OCI-M2 (cell line): ENCODE measurements around the gene AGBL5.

ENCODE experiments used
- DNase-seq: peaks from one replicate; lab custom pipeline; 2025; ENCODE audit not compliant: unreplicated experiment; lab: John Stamatoyannopoulos, UW

The AGBL5 gene

DNA sequence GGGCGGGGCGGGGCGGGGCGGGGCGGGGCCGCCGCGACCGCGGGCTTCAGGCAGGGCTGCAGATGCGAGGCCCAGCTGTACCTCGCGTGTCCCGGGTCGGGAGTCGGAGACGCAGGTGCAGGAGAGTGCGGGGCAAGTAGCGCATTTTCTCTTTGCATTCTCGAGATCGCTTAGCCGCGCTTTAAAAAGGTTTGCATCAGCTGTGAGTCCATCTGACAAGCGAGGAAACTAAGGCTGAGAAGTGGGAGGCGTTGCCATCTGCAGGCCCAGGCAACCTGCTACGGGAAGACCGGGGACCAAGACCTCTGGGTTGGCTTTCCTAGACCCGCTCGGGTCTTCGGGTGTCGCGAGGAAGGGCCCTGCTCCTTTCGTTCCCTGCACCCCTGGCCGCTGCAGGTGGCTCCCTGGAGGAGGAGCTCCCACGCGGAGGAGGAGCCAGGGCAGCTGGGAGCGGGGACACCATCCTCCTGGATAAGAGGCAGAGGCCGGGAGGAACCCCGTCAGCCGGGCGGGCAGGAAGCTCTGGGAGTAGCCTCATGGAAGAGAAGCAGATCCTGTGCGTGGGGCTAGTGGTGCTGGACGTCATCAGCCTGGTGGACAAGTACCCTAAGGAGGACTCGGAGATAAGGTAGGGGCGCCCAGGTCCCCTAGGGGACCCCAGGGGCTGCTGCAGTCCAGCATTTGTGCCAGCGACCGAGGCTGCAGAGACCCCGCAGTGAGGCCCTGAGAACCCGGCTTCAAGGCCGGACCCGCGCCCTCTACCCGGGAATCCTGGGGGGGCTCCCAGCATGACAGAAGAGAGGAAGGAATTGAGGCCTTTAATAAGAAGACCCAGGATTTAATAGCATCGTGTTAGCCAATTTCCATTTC lies 35.5 kb downstream of the AGBL5 start, which contains the start of gene KHK:
TSS of gene KHK (plus strand) at position 49 of the 870 bp plus-strand sequence. CDS start at position 537, 488 bp downstream.
- DNase-seq, result no peak

- no peak for DNase-seq
Measured at GRCh38 chr2:27087823-27088410, 36.4 kb downstream of the AGBL5 start.

GRCh38 chr2:27088634-27089033 lies 37.2 kb downstream of the AGBL5 start:
- DNase-seq, result no peak

DNA sequence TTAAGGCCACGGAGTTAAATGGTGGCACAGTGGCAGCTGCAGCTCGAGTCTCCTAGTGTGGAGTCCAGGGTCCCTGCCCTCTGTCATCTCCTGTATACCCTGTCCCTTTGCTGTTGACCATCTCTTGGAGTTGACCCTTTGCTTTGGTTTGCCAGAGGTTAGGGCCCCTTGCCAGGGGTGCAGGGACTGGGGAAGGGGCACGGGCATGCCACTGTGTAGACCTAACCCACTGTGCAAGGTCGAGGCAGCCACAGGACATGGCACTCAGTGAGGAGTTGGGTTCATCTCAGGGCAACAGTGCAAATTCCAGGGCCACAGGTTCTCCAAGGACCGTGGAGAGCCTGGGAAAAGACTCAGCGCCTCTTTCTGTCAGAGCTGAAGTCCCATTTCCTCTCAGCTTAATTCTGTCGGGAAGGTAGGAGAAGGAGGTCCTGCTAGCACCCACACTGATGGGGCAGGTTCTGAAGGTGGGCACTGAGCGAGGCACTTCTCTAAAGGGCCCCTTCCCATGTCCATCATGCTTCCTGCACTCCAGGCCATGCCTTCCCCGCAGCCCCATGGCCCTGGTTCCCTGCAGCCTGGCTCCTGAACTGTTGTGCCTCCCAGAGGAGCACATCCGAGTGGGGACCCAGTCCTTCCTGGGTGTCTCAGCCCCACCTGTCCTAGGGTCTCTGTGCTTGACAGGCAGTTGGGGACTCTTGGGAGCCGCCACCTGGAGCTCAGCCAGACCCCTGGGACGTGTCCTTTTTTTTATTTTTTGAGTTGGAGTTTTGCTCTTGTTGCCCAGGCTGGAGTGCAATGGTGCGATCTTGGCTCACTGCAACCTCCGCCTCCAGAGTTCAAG lies 37.9 kb downstream of the AGBL5 start:
- no peak for DNase-seq

- no peak for DNase-seq
Measured at GRCh38 chr2:27091746-27092695, 40.6 kb downstream of the AGBL5 start.

- no peak for DNase-seq
Measured at GRCh38 chr2:27092696-27093429, 41.4 kb downstream of the AGBL5 start.

GRCh38 chr2:27093430-27094352 lies 42.2 kb downstream of the AGBL5 start:
- DNase-seq, result no peak

DNA sequence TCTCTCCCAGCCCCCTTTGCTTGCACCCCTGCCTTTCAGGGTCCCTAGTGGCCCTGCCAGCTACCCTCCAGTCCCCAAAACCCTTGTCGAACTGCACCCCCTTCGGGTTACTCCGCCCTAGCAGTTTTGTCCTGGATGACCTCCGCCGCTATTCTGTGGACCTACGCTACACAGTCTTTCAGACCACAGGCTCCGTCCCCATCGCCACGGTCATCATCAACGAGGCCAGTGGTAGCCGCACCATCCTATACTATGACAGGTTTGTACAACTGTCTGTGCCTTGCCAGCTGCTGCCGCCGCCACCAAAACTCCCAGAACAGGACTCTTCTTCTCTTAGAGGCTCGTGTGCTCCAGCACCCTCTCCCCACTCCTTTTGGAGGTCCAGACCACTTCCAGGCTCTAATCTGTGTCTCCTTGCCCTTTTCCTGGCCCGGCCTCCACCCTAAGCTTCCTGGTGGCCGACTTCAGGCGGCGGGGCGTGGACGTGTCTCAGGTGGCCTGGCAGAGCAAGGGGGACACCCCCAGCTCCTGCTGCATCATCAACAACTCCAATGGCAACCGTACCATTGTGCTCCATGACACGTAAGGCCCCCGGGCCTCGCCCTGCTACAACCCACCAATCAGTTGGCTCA lies 43.0 kb downstream of the AGBL5 start:
- DNase-seq, result no peak

GRCh38 chr2:27095427-27095744 lies 43.9 kb downstream of the AGBL5 start:
- no peak for DNase-seq

- DNase-seq, result no peak
Measured at GRCh38 chr2:27095745-27096651, 44.5 kb downstream of the AGBL5 start.

DNA sequence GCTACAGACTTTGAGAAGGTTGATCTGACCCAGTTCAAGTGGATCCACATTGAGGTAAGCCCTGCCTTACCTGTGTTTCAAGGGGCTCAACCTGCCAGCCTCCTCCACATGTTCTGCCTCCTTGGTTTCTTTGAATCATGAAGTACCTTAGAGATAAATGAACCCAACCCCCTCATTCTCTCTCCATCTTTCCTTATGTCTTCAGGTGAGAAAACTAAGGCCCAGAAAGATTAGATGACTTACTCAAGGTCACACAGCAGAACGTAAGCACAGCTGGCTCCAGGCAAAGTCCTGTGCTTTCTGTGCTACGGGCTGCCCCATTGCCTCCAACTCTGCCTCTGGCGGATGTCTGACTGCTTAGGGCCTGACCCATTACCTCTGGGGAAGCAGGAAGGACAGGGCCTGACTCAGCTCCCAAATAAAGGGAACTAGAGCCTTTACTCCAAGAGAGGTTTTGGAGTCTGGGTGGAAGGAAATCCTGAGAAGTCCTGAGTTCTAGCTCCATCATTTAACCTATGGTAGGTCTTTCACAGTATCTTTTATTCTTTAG lies 45.4 kb downstream of the AGBL5 start:
- DNase-seq, result no peak

DNA sequence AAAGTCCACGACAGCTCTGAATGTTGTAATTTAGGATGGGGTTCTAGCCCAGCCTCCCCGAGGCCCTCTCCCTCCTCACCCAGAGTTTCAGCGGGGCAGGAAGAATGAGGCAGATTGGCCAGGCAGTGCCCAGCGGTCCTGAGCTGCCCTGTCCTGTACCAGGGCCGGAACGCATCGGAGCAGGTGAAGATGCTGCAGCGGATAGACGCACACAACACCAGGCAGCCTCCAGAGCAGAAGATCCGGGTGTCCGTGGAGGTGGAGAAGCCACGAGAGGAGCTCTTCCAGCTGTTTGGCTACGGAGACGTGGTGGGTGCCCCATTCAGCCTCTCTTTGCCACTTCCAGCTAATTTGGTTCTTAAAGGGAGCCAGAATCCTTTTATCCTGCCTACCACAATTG lies 45.9 kb downstream of the AGBL5 start:
- DNase-seq, result no peak

- no peak for DNase-seq
Measured at GRCh38 chr2:27099334-27099955, 48.0 kb downstream of the AGBL5 start.

DNA sequence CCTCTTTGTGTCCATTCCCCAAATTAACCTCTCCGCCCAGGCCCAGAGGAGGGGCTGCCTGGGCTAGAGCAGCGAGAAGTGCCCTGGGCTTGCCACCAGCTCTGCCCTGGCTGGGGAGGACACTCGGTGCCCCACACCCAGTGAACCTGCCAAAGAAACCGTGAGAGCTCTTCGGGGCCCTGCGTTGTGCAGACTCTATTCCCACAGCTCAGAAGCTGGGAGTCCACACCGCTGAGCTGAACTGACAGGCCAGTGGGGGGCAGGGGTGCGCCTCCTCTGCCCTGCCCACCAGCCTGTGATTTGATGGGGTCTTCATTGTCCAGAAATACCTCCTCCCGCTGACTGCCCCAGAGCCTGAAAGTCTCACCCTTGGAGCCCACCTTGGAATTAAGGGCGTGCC lies 48.6 kb downstream of the AGBL5 start:
- no peak for DNase-seq

GRCh38 chr2:27102329-27102728 lies 50.9 kb downstream of the AGBL5 start:
- no peak for DNase-seq

GRCh38 chr2:27105981-27106380 lies 54.5 kb downstream of the AGBL5 start:
- DNase-seq, result no peak

GRCh38 chr2:27108221-27108620 lies 56.8 kb downstream of the AGBL5 start:
- DNase-seq, result no peak
